Left ventricle myocardium superior (tissue), 1 donor: Measurements from ENCODE around the gene TRIM74. TPM values are rescaled to one million over a fixed set of nuclear protein-coding genes. Genes with fewer than 3 reads are reported as not detected.
A peak's percentile ranks its signal among the peaks of the same experiment; 100 is the strongest.
"Not testable (repeated sequence)": the region's sequence is repeated elsewhere in the genome, so short reads cannot be mapped to it uniquely, and the experiment has no call there.

Source experiments
- ATAC-seq: fragments of 200-7000 bp; cut with Tn5 transposase; one replicate; pipeline ENCODE4 v1.9.1; 2020; ENCODE audit warnings: mild to moderate bottlenecking, moderate library complexity
- DNase-seq: peaks from one replicate; pipeline ENCODE4 v3.0.0-alpha.2; 2020
- intact Hi-C: fragments of 100-400 bp; cut with micrococcal nuclease; formaldehyde crosslinking; loops from one replicate; pipeline ENCODE4 v1.11.0; 2022
- long read RNA-seq: library from polyadenylated mRNA; unstranded; transcript quantifications from one replicate; pipeline ENCODE4 v2.0.0, GENCODE V29; 2021
- total RNA-seq: library from RNA; stranded (reverse); fragmentation: NEBNext Ultra II Directional; extraction: Animal tissue kit (Norgen Biotek cat#: 25700); gene quantifications from one replicate; pipeline ENCODE4 v1.2.1, GENCODE V29; 2021
- donor health status: DM: no; HTN: yes; CAD: no; lungs with severe emphysema.

TRIM74 gene
- 0.35 TPM for total RNA-seq
- long read RNA-seq, result 0 reads

GRCh38 chr7:72968980-72969516 is at the start of gene TRIM74:
TRIM74 (minus strand) TSS chr7:72969466; CDS start chr7:72966157, 3,309 bp downstream.
- DNase-seq, intact Hi-C loops, ATAC-seq: not testable (repeated sequence)

GRCh38 chr7:73006491-73006890 is 37.2 kb upstream of the TRIM74 start:
- ATAC-seq, intact Hi-C loops: not testable (repeated sequence)
- DNase-seq, result peak; percentile 30

- peak; percentile 89 for DNase-seq
- intact Hi-C loops, result not testable (repeated sequence)
- peak; percentile 96 for ATAC-seq
Measured at GRCh38 chr7:73005693-73006447, 36.6 kb upstream of the TRIM74 start.

- intact Hi-C loops, result not testable (repeated sequence)
- peak; percentile 93 for DNase-seq
Measured at GRCh38 chr7:73005356-73005692, 36.1 kb upstream of the TRIM74 start.

DNA sequence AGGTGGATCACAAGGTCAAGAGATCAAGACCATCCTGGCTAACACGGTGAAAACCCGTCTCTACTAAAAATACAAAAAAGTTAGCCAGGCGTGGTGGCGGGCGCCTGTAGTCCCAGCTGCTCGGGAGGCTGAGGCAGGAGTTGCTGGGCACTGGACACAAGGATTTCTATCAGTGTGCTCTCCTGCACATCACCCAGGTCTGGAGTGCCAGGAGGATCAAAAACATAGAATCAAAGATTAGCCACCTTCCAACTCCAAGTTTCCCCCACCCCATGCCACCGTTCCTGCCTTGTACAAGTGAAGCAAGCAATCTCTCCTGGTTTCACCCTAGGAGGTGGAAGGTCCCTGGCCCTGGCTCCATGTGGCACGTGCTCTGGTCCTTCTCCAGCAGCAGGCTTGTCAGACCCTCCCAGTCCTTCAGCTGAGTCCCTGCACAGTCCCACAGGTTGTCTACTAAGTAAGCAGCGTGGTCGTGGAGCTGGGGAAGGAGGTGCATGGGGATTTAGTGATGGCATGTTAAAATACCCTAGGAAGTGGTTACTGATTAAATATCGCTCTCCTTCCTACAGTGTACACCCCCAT is 28.7 kb upstream of the TRIM74 start:
- peak; percentile 18 for ATAC-seq
- intact Hi-C loops, DNase-seq: not testable (repeated sequence)

More at GRCh38 chr7:73005356-73005692, 36.1 kb upstream of the TRIM74 start:
- peak; percentile 98 for ATAC-seq

- intact Hi-C loops, DNase-seq: not testable (repeated sequence)
- peak; percentile 58 for ATAC-seq
Measured at GRCh38 chr7:72997447-72997846, 28.2 kb upstream of the TRIM74 start.

- intact Hi-C loops, ATAC-seq: not testable (repeated sequence)
- peak; percentile 11 for DNase-seq
Measured at GRCh38 chr7:72995484-72995883, 26.2 kb upstream of the TRIM74 start.

DNA sequence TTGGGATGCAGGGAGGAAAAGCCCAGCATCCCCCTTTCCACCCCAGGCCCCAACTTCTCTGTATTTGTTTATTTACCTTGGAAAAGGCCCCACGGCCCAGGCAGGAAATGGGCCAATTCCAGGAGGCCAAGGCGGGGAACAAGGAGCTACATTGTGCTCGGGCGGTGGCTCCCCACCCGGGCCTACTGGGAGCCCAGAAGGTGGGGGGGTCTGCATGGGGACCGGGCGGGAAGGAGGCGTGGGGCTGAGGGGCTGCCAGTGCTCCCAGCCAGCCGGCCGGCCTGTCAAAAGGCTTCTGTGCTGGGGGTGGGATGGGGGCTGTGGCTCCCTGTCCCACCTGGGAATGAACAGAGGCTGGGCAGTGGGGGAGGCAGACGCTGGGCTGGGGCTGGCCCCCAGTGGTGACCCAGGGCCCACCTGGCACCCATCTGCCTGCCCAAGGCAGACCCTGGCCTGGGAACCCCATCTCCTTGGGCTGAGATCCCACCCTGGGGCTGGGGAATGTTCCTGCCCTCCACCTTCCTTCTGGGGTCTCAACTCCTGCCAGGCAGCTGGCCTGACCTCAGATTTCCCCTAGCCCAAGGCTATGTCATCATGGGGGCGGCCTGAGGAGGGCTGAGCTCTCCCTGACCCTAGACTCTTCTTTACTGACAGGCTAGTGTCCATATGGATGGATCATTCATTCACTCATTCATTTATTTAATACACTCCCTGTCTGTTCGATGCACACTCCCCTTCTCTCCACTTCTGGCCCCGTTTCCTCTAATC is 21.1 kb upstream of the TRIM74 start:
- intact Hi-C loops, result not testable (repeated sequence)
- ATAC-seq (peak; percentile 90), DNase-seq (peak; percentile 64)

- intact Hi-C loops, DNase-seq, ATAC-seq: not testable (repeated sequence)
Measured at GRCh38 chr7:72982084-72982483, 12.8 kb upstream of the TRIM74 start.

DNA sequence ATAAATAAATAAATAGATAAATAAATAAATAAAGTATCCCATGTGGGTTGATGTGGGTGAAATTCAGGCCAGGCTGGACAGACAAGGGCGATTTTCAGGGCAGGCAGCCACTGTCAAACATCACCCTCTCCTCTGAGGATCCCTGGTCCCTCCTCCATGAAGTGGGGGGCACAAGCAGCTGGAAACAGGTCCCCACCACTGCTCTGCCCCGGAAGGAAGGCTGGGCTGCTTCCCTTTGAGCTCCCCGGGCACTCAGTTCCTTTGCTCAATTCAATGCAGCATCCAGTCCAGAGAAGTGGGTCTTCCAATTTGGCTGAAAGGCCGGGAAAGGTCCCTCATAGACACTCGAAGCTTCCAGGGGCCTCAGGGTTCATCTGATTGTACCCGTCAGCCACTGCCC is 11.1 kb upstream of the TRIM74 start:
- intact Hi-C loops, DNase-seq, ATAC-seq: not testable (repeated sequence)

DNA sequence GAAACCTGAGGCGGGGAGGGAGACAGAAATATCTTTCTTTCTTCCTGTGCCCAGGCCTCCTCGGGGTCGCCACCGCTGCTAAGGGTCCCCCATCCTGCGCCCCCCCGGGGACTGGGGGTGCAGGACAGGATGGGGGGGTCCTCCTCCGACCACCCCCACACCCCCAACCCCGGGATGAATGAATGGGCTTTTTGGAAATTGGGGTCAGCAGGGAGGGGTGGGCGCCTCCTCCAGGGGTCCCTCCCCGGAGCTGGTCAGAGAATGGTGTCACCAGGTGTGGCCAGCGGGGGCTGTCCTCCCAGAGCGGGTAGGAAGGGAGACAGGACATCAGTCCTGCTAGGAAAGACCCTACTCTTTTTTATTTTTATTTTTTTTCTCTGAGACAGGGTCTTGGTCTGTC is 7.2 kb upstream of the TRIM74 start:
- intact Hi-C loops, DNase-seq: not testable (repeated sequence)
- ATAC-seq, result peak; percentile 10

DNA sequence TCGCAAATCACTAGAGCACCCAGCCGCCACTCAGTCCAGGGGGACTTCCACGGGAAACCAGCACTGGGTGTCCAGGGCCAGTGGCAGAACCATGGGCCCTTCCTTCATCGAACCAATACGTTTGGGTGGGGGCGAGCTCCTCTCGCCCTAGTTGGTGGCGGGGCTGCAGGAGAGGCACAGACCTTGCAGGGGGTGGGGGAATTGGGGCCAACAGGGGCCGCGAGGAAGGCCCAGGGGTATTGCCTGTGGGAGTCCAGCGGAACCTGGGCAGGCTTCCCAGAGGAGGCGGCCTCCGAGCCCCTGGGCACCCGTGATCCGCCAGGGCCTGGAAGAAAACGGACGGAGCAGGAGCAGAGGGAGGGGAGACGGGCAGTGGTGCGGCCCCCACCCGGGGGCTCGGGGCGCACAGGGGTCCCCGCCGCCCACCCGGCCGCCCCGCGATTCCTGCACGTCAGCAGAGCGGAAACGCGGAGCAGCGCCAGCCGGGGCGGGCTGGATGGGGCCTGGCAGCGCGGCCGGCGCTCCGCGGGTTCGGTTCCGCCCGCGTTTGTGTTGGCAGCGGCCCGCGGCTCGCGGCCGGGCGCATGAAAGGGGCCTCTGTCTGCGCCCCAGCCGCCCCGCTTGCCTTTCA is 6.5 kb upstream of the TRIM74 start:
- DNase-seq, intact Hi-C loops, ATAC-seq: not testable (repeated sequence)

DNA sequence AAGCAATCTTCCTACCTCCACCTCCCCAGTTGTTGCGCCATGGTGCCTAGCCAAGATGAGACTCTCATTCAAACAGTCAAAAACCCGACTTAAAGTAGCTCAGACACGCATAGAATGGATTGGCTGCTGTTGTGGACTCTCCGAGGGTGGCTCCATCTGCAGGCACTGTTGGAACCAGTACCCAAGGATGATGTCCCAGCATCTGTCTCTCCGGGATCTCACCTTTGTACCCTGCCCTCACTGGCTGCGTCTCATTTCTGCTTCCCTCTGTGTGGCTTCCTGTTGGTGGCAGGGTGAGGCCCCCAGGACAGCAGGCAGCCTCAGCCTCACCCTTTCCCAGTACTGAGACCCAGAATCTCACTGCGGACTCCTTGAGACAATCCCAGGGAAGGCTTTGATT is 5.5 kb upstream of the TRIM74 start:
- ATAC-seq, DNase-seq, intact Hi-C loops: not testable (repeated sequence)

DNA sequence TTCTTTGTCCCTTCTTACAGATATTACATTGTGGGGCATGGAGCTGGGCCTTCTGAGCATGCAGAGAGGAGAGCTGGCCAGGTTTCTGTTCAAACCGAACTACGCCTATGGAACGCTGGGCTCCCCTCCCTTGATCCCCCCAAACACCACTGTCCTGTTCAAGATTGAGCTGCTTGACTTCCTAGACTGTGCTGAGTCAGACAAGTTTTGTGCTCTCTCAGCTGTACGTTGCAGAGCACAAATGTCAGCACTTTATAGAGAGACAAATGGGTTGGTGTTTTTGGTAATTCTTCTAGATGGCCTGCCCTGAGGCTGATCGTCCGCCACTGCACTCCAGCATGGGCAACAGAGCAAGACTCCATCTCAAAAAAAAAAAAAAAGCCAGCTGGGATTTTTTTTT is 2.2 kb upstream of the TRIM74 start:
- DNase-seq, intact Hi-C loops: not testable (repeated sequence)
- ATAC-seq, result peak; percentile 23

GRCh38 chr7:72969688-72970087 is 422 bp upstream of the TRIM74 start:
- DNase-seq, ATAC-seq, intact Hi-C loops: not testable (repeated sequence)

GRCh38 chr7:72966892-72967291 is 2.4 kb downstream of the TRIM74 start:
- peak; percentile 24 for ATAC-seq
- DNase-seq, intact Hi-C loops: not testable (repeated sequence)

DNA sequence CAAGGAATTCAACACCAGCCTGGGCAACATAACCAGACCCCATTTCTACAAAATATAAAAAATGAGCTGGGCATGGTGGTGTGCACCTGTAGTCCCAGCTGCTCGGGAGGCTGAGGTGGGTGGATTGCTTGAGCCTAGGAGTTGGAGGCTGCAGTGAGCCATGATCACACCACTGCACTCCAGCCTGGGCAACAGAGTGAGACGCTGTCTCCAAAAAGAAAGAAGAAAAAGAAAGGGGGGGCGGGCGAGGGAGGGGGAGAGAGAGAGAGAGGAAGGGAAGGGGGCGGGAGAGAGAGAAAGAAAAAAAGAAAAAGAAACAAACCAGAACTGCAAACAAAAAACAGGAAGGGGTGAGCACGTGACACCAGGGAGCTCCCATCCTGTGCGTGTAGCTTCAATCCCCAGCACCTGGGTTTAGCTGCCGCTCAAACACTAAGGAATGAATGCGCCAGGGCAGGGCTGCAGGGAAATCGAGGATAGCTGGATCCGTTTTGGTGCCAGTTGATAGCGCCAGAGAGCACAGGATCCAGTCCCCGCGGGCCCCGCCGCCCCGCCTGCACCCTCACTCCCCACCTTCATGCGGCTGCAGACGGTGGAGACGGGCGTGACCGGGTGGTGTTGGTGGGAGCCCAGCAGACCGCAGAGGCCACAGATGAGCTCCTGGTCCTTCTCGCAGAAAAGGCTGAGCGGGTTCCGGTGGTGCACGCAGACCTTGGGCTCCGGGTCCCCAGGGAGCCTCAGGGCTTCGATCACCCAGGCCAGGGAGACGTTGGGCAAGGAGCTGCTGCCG is 3.9 kb downstream of the TRIM74 start:
- intact Hi-C loops, DNase-seq, ATAC-seq: not testable (repeated sequence)

- intact Hi-C loops, ATAC-seq, DNase-seq: not testable (repeated sequence)
Measured at GRCh38 chr7:72963056-72963455, 6.2 kb downstream of the TRIM74 start.
